Smooth muscle cell (in vitro differentiated cells): Measurements from ENCODE around the gene SLC35F3. TPM values are rescaled to one million over a fixed set of nuclear protein-coding genes. Genes with fewer than 3 reads are reported as not detected.

Source experiments
- DNase-seq: peaks from one replicate; lab custom pipeline; 2025; ENCODE audit not compliant: unreplicated experiment; lab: John Stamatoyannopoulos, UW
- H2AFZ ChIP-seq: fragments of 200-600 bp; sonication (generic); 2 replicates; pipeline ENCODE4 v1.6.0; 2016; ENCODE audit warnings: antibody characterized with exemption, low read depth, mild to moderate bottlenecking
- H3F3A ChIP-seq: fragments of 200-600 bp; sonication (generic); 2 replicates; pipeline ENCODE4 v1.6.0; 2017; ENCODE audit warnings: antibody characterized with exemption, low read depth
- H3K27ac ChIP-seq: fragments of 200-600 bp; sonication (generic); 2 replicates; pipeline ENCODE4 v1.5.1; 2016; ENCODE audit warnings: low read depth, mild to moderate bottlenecking
- H3K27me3 ChIP-seq: fragments of 200-600 bp; sonication (generic); 2 replicates; pipeline ENCODE4 v1.6.1; 2016; ENCODE audit warnings: low read depth, mild to moderate bottlenecking
- H3K36me3 ChIP-seq: fragments of 200-600 bp; sonication (generic); 2 replicates; pipeline ENCODE4 v1.5.1; 2016; ENCODE audit warnings: low read depth
- H3K4me1 ChIP-seq: fragments of 200-600 bp; sonication (generic); 2 replicates; pipeline ENCODE4 v1.5.1; 2016; ENCODE audit warnings: low read depth
- H3K4me2 ChIP-seq: fragments of 200-600 bp; sonication (generic); 2 replicates; pipeline ENCODE4 v1.6.0; 2016; ENCODE audit warnings: mild to moderate bottlenecking
- H3K4me3 ChIP-seq: fragments of 200-600 bp; sonication (generic); 2 replicates; pipeline ENCODE4 v1.5.1; 2016; ENCODE audit warnings: mild to moderate bottlenecking
- H3K79me2 ChIP-seq: fragments of 200-600 bp; sonication (generic); 2 replicates; pipeline ENCODE4 v1.6.0; 2016; ENCODE audit warnings: low read depth, mild to moderate bottlenecking
- H3K9ac ChIP-seq: fragments of 200-600 bp; sonication (generic); 2 replicates; pipeline ENCODE4 v1.6.0; 2016; ENCODE audit warnings: low read depth
- H3K9me3 ChIP-seq: fragments of 200-600 bp; sonication (generic); replicated peaks from 2 replicates; pipeline ENCODE4 v1.5.1; 2016; ENCODE audit warnings: low read depth
- H4K20me1 ChIP-seq: fragments of 200-600 bp; sonication (generic); 2 replicates; pipeline ENCODE4 v1.6.0; 2016; ENCODE audit warnings: low read depth
- WGBS: methylation state at CpG from one replicate; pipeline ENCODE4 v1.1.7; 2016; ENCODE audit warnings: low lambda C conversion rate; 5-methylcytosine and 5-hydroxymethylcytosine counted together
- polyA plus RNA-seq: library from polyadenylated mRNA; unstranded; fragments of >200 nt; fragmentation: Nextera tagmentation; extraction: Ambion mirVana; gene quantifications from 2 replicates; pipeline ENCODE4 v1.2.1, GENCODE V29; 2016
- total RNA-seq: library from RNA; depleted of rRNA; stranded (reverse); fragments of >200 nt; gene quantifications from 2 replicates; pipeline ENCODE4 v1.2.3, GENCODE V29; 2014
- TF ChIP-seq, protein P1 (sequence below): fragments of 200-600 bp; sonication (generic); IDR thresholded peaks from 2 replicates; pipeline ENCODE4 v1.5.1; 2017; ENCODE audit warnings: borderline replicate concordance, mild to moderate bottlenecking, antibody characterized with exemption; ENCODE audit not compliant: insufficient read depth, poor library complexity, severe bottlenecking

The SLC35F3 gene
- total and polyA plus RNA-seq, 2 experiments from 2014 or later = 0.31 to 0.66 TPM

DNA sequence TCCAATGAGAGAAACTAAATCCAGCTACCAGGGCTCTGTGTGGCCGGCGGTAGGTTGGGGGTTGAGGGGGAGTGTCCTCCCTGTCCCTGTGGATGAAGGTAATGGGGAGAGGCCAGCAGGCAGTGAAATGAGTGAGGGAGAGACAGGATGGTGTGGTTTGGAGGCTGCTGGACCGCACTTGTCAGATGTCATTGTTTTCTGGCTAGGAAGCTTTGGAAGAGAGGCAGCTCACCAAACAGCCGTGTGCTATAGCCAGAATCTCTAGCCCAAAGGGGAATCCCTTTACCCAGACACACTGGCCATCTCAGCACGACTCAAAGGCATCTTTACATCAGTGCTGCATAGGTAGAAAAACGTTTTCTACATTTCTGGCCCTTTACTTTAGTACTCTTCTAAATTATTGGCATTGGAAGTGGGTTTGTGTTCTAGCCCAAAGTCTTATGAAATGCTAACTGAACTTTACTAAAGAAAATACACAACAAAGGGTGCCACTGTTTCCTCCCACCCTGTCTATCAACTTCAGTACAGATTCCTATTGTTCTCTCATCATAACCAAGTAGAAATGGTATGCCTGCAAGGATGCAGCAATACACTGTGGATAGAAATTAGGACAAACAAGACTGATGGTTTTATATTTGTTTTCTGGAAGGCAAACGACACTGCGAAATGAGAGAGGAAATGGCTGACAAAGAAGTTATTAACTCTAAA, 372.8 kb downstream of the SLC35F3 start:
- no peaks in the 10 kb centered on the region for H3K9me3 ChIP-seq
- H3K36me3 ChIP-seq = no peaks in the 10 kb centered on the region
- no peaks in the 10 kb centered on the region for H3F3A ChIP-seq
- no peaks in the 10 kb centered on the region for H3K27me3 ChIP-seq
- TF ChIP-seq, protein P1, sequence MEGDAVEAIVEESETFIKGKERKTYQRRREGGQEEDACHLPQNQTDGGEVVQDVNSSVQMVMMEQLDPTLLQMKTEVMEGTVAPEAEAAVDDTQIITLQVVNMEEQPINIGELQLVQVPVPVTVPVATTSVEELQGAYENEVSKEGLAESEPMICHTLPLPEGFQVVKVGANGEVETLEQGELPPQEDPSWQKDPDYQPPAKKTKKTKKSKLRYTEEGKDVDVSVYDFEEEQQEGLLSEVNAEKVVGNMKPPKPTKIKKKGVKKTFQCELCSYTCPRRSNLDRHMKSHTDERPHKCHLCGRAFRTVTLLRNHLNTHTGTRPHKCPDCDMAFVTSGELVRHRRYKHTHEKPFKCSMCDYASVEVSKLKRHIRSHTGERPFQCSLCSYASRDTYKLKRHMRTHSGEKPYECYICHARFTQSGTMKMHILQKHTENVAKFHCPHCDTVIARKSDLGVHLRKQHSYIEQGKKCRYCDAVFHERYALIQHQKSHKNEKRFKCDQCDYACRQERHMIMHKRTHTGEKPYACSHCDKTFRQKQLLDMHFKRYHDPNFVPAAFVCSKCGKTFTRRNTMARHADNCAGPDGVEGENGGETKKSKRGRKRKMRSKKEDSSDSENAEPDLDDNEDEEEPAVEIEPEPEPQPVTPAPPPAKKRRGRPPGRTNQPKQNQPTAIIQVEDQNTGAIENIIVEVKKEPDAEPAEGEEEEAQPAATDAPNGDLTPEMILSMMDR = no peak
- no peak overlapping the region for H3K4me3 ChIP-seq
- no peak overlapping the region for H3K9ac ChIP-seq
- no peaks in the 10 kb centered on the region for H3K4me1 ChIP-seq
- WGBS = 78% methylated on average over 8 of the region's 8 CpGs
- H3K27ac ChIP-seq = no peak overlapping the region
- H3K4me2 ChIP-seq = no peak overlapping the region
- no peaks in the 10 kb centered on the region for H3K79me2 ChIP-seq
- DNase-seq = no peak
- H2AFZ ChIP-seq = no peak overlapping the region
- H4K20me1 ChIP-seq = no peaks in the 10 kb centered on the region

DNA sequence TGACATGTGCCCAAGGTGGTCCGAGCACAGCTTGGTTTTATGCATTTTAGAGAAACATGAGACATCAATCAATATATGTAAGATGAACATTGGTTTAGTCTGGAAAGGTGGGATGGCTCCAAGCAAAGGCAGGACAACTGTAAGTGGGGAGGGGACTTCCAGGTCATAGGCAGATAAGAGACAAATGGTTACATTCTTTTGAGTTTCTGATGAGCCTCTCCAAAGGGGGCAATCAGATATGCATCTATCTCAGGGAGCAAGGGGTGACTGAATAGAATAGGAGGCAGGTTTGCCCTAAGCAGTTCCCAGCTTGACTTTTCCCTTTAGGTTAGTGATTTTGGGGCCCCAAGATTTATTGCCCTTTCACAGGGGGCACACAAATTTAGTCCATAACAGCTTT, 374.5 kb downstream of the SLC35F3 start:
- no peak overlapping the region for H2AFZ ChIP-seq
- no peaks in the 10 kb centered on the region for H3K27me3 ChIP-seq
- no peak overlapping the region for H3K4me2 ChIP-seq
- H3K36me3 ChIP-seq = no peaks in the 10 kb centered on the region
- no peak overlapping the region for H3K9ac ChIP-seq
- no peaks in the 10 kb centered on the region for H3F3A ChIP-seq
- H3K4me3 ChIP-seq = no peak overlapping the region
- no peaks in the 10 kb centered on the region for H4K20me1 ChIP-seq
- H3K79me2 ChIP-seq = no peaks in the 10 kb centered on the region
- TF ChIP-seq, protein P1 = no peak
- no peaks in the 10 kb centered on the region for H3K4me1 ChIP-seq
- H3K9me3 ChIP-seq = no peaks in the 10 kb centered on the region
- no peak overlapping the region for H3K27ac ChIP-seq
- WGBS = 94% methylated on average over 1 of the region's 1 CpG
- DNase-seq = no peak

DNA sequence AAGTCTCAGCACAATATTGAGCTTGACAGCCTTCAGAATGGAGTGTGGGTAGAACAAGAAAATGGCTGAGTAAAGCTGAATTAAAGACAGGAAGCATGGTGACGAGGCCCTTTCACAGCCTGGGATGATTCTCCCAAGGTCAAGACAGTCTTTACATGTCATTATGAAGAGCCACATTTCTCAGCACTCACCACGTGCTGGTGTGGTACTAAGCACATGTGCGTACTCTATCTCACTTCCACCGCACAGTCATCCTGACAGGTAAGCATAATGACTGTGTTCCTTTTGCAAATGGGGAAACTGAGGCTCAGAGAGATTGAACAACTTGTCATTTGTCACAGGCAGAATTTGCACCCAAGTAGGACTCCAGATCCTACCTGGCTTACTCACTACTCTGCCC, 376.0 kb downstream of the SLC35F3 start:
- WGBS = 87% methylated on average over 4 of the region's 4 CpGs

More for the DNA sequence above, 376.0 kb downstream of the SLC35F3 start:
- TF ChIP-seq, protein P1 = no peak
- Histone ChIP-seq H3K27ac (no peak overlapping the region), H2AFZ (no peak overlapping the region), H3F3A (no peaks in the 10 kb centered on the region), H3K79me2 (no peaks in the 10 kb centered on the region), H3K36me3 (no peaks in the 10 kb centered on the region), H3K4me3 (no peak overlapping the region), H3K9me3 (no peaks in the 10 kb centered on the region), H3K27me3 (no peaks in the 10 kb centered on the region), H3K4me1 (no peaks in the 10 kb centered on the region), H3K9ac (no peak overlapping the region), H4K20me1 (no peaks in the 10 kb centered on the region), H3K4me2 (no peak overlapping the region)
- no peak for DNase-seq
